Glomerular endothelial cell (primary cell): ENCODE results near the gene GRAMD1A. TPM values are rescaled to one million over a fixed set of nuclear protein-coding genes. Genes with fewer than 3 reads are reported as not detected.
"Not testable (repeated sequence)": the region's sequence is repeated elsewhere in the genome, so short reads cannot be mapped to it uniquely, and the experiment has no call there.

ENCODE experiments used
- DNase-seq: peaks from one replicate; pipeline ENCODE4 v3.0.0-alpha.2; 2011; ENCODE audit warnings: low read depth, low spot score; ENCODE audit errors: extremely low read depth
- total RNA-seq: library from RNA; depleted of rRNA; stranded (reverse); fragments of >200 nt; gene quantifications from 2 replicates; pipeline ENCODE4 v1.2.3, GENCODE V29; 2015

The GRAMD1A gene
- 61.2 and 127 TPM in 2 replicates for total RNA-seq

DNA sequence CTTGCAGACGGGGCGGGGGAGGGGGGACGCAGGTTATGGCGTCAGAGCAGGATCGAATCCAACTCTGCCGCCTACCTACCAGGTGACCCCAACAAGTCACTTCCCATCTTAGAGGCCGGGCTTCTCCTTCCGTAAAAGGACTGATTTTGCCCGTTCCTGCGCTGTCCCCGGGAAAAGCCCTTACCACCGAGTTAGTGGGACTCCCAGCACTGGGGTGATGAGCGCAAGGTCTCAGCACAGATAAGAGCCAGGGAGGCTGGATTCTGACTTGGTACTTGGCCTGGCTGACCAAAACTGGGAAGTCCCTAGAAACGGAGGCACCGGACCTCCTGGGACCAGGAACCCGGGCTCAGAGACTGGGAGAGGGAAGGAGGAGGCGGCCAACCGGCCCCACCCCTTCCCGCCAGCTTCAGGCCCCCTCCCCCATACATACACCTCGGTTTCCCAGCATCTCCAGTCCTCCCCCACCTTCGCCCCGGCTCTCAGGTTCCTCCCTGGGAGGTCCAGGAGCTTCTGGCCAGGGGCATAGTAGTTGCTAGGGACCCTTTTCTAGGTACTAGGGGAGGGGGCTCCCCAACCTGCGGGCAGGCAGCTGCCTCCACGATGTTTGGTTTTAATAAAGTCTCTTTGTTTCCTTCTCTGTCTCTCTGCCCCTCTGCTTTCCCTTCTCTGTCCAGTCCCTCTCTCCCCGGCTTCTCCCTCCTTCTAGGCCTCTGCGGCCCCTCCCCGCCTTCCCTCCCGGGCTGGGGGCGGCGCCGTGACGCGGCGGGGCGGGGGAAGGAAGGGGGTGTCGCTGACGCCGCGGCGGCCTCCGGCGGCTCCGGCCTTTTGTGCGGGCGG, at the start of gene GRAMD1A:
TSS of gene GRAMD1A (plus strand) at position 826 of the 840 bp plus-strand sequence. CDS start 156 bp downstream, outside the sequence.
- no peak for DNase-seq

GRCh38 chr19:34953092-34953491, 47.0 kb upstream of the GRAMD1A start:
- no peak for DNase-seq

- DNase-seq, result no peak
Observed at GRCh38 chr19:34957830-34958751, 42.0 kb upstream of the GRAMD1A start.

- no peak for DNase-seq
Observed at GRCh38 chr19:34959021-34959420, 41.1 kb upstream of the GRAMD1A start.

DNA sequence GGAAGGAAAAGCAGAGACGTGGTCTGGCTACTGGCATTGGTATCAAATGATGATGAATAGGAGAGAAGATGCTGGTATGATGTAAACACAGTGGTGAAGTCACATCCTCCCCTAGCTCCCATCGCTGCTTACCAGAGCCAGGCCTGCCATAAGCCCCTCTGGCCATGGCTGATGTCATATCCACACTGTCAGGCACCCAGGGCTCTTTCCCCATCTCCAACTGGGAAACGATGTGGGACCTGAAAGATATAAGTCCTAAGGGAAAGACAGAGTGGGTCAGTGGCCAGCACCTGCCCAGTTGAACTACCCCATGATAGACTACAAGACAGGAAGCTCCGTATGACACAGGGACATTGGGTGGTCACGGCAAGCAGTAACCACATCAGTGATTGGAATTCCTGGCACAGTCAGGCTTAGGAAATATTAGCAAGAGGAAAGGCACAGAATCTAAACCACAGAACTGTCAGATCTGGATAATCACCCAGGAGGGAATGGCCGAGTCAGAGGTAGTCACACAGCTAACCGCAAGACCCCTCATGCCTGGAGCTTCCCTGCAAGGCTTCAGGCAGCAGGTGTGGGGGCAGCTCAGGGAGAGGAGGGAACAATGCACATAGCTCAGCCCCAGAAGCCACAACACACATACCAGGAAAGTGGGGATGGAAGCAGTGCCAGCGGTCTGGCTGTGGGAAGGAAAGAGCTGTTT, 39.9 kb upstream of the GRAMD1A start:
- no peak for DNase-seq

DNA sequence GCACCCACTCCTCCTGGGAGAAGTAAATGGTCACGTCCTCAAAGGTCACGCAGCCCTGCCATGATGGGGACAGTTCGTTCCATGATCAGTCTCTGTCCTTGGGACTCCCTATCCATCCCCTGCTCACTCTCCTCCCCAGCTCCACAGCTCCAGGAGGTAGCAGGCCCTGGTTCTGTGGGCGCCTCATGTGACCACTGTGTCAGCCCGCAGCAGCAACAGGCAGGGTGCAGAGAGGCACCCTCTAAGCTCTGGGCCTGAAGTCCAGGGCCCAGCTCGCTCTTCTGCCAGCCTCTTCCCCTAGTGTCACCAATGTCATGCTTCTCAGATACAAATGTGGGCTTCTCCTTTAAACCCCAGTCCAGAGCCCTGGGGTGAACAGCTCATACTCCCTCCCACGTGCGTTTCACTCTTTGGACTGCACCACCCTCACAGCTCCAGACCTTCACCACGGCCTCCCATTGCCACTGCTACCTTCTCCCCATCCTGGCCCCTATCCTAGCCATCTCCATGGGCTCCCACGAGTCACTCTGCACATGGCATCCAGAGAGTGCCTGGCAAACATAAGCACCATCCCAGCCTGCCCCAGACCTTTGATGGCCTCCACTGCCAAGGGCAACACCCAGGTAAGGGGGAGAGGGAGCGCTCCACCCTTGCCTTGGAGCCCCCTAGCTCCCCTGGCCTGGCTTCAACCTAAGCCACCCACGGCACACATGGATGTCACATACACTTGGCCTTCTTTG, 39.0 kb upstream of the GRAMD1A start:
- DNase-seq, result no peak

DNA sequence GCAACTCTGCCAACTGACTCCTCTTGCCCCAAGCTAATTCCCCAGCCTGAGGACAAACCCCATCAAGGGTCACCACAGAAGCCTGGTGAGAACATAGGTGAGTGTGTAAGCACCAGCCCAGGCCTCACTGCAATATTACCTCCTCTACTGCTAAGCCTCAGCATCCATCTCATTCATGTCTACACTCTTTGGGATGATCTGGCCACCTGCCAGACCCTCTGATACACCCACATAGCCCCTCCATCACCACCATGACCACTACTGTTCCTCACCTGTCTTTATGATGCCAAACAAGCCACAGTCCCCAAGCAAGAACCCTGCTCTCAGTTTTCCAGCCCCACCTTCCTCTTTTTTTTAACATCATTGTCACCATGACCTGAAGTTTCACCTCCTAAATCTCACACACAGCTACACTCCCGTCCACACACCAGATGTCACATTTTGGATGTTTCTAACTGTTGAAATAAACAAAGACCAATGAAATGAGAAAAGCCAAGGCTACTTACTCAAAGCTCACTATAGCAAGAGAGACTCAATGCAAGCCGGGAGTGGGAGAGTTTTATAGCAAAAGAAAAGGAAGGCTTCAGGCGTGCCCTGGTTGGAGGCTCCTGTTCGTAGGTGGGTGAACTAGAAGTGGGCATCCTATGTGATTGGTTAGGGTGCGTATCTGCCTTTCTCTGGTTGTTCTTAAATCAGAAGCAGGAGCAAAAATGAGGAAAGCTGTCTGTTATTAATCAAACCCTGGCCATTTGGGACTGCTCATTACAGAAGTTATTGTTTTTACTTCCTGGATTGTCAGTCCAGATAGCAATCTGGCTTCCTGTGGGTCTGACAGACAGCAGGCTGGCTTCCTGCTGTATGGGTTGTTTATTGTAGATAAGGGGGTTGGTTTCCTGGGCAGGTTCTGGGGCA, 38.1 kb upstream of the GRAMD1A start:
- DNase-seq, result peak; percentile 94

DNA sequence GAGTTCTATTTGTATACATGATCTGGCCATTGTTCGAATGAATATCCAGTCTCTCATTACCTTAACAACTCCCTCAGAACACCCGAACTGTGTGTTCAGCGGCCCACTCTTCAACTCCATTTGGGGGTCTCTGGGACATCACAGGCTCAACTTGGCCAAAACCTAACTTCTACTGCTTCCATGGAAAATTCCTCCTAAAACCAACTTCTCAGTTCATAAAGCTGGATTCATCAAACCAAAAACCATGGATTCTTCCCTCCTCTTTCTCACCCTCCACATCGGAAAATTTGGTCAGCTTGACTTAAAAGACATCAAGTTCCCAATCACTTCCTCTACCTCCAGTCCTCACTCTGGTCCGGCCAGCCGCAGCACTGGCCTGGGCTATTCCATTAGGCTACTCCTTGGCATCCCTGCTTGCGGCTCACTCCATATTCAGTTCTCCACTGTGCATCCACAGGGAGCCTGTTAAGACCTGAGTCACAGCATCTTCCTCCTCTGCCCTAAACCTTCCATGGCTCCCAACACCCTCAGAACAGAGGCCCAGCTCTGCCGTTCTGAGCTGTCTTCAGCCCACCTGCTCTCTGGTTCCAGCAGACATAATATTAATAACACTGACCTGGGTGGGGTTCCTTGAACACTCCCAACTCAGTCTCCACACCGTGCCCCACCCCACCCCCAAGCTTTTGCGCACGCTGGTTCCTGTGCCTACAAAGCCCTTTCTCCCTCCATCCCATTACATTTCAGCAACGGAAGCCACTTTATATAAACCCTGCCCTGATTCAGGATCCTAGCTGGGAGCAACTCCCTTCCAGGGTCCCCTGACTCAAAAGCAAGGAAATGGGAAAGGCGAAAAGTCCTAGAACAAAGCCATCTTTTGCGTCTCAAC, 37.2 kb upstream of the GRAMD1A start:
- peak; percentile 18 for DNase-seq

DNA sequence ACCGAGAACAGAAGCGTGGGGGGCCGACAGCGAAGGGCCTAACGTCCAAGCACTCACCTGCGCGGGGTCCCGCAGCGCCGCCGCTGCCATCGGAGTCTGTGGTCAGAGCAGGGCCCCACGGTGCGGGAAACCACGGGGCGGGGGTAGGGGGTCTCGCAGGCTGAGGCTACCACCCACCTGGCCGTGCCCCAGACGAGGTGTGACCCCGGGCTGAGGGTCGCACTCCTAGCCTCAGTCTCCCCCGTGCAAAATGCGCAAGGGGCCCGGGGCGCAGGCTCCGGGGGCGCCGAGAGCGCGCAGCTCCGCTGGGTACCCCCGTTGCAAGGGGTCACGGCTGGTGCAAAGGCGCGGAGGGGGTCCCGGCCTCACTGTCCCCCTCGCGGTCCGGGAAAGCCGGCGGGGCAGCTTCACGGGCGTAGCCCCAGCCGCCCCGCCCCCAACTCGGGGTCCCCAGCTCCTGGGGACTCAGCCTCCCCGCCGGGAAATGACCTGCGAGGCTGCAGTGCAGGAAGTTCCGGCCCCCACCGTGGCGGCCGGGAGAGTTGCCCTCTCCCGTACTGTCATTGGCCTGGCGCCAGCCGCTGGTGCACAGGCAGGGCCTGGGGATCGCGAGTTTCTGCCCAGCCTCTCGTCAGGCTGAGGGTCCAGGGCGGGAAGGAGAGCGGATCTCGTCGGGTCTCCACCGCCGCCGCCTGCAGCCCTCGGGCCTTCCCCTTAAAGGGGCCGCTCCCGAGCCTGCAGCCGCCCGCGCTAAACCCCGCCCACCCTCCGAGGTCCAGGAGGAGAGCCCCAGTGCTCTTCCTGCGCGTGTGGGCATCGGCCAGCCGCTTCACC, 36.3 kb upstream of the GRAMD1A start, which contains the start of gene ZNF792:
TSS of gene ZNF792 (minus strand) at position 657 of the 834 bp plus-strand sequence. CDS start at position 90, 567 bp downstream.
- DNase-seq, result no peak

DNA sequence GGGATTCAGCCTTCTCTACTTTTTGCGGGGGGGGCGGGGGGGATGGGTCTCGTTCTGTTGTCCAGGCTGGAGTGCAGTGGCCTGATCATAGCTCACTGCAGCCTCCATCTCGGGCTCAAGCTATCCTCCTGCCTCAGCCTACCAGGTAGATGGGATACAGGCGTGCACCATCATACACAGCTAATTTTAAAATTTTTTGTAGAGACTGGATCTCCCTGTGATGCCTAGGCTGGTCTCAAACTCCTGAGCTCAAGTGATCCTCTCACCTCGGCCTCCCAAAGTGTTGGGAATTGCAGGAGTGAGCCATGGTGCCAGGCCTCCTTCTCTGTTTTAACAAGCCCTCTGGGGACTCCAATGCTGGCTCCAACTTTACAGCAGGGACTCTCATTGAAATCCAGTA, 35.5 kb upstream of the GRAMD1A start:
- no peak for DNase-seq

GRCh38 chr19:34965505-34965904, 34.6 kb upstream of the GRAMD1A start:
- not testable (repeated sequence) for DNase-seq

GRCh38 chr19:34967551-34967950, 32.6 kb upstream of the GRAMD1A start:
- no peak for DNase-seq

- DNase-seq, result no peak
Observed at GRCh38 chr19:34969721-34970120, 30.4 kb upstream of the GRAMD1A start.

DNA sequence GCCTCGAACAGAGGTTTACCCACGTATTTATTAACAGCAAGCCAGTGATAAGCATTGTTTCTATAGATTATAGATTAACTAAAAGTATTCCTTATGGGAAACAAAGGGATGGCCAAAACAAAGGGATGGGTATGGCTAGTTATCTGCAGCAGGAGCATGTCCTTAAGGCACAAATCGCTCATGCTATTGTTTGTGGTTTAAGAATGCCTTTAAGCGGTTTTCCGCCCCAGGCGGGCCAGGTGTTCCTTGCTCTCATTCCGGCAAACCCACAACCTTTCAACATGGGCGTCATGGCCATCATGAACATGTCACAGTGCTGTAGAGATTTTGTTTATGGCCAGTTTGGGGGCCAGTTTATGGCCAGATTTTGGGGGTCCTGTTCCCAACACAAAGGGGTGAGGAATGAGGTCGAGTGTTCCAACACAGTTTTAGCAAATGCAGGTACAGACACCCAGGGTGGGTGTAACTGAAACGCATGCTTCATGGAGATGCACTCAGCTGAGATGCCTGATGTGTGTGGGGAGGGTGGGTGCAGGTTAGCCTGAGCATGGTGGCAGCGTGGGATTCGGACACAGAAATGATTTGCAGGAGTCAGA, 29.8 kb upstream of the GRAMD1A start:
- DNase-seq, result not testable (repeated sequence)

- DNase-seq, result no peak
Observed at GRCh38 chr19:34972163-34972705, 27.9 kb upstream of the GRAMD1A start.

GRCh38 chr19:34974646-34975045, 25.5 kb upstream of the GRAMD1A start:
- DNase-seq, result no peak
